Measurements from ENCODE around the gene PCBP3.
A peak's percentile ranks its signal among the peaks of the same experiment; 100 is the strongest.

Gene PCBP3

GRCh38 chr21:45637883-45638282 is 5.6 kb upstream of the PCBP3 start:
- no peaks in the 10 kb centered on the region for H3K36me3 ChIP-seq (replicated peaks; ENCODE audit: insufficient read depth, low read length)
- no peak for DNase-seq
- H3K27me3 ChIP-seq (replicated peaks; ENCODE audit: insufficient read depth, low read length): no peaks in the 10 kb centered on the region
- no peaks in the 10 kb centered on the region for H3K9me3 ChIP-seq (replicated peaks; ENCODE audit: insufficient read depth, low read length)
- H3K9ac ChIP-seq (ENCODE audit: low read length): no peak overlapping the region
- no peak overlapping the region for H3K4me3 ChIP-seq (ENCODE audit: low read length)
- H3K4me1 ChIP-seq (ENCODE audit: low read length): peaks cover 19% of the 10 kb centered on the region
- H4K20me1 ChIP-seq (ENCODE audit: insufficient read depth, low read length): no peaks in the 10 kb centered on the region
- no peak for TF ChIP-seq CTCF (IDR thresholded peaks at IDR 0.05; ENCODE audit: low read length)
- TF ChIP-seq EZH2 (optimal IDR thresholded peaks at IDR 0.05; ENCODE audit: low read depth, low read length): no peak
- no peak for TF ChIP-seq EZH2phosphoT487 (IDR thresholded peaks at IDR 0.05; ENCODE audit: low read length)
- no peaks in the 10 kb centered on the region for H3K9me2 ChIP-seq (replicated peaks; ENCODE audit: insufficient read depth, low read length)
- H3K27ac ChIP-seq (ENCODE audit: low read length): no peak overlapping the region
- no peaks in the 10 kb centered on the region for H3K79me2 ChIP-seq (ENCODE audit: low read length)
- no peaks in the 10 kb centered on the region for H3F3A ChIP-seq (ENCODE audit: insufficient read depth, low read length)
- H2AFZ ChIP-seq (ENCODE audit: low read length): no peak overlapping the region
- H3K4me2 ChIP-seq (ENCODE audit: low read depth, low read length): no peak overlapping the region

GRCh38 chr21:45638707-45639106 is 4.8 kb upstream of the PCBP3 start:
- H3K27ac ChIP-seq (ENCODE audit: low read length): no peak overlapping the region
- H3K79me2 ChIP-seq (ENCODE audit: low read length): no peaks in the 10 kb centered on the region
- H3K4me2 ChIP-seq (ENCODE audit: low read depth, low read length): no peak overlapping the region
- no peaks in the 10 kb centered on the region for H3K27me3 ChIP-seq (replicated peaks; ENCODE audit: insufficient read depth, low read length)
- no peak overlapping the region for H3K9ac ChIP-seq (ENCODE audit: low read length)
- no peak for DNase-seq
- no peak overlapping the region for H3K4me3 ChIP-seq (ENCODE audit: low read length)
- no peaks in the 10 kb centered on the region for H3F3A ChIP-seq (ENCODE audit: insufficient read depth, low read length)
- H3K9me2 ChIP-seq (replicated peaks; ENCODE audit: insufficient read depth, low read length): no peaks in the 10 kb centered on the region
- no peaks in the 10 kb centered on the region for H3K36me3 ChIP-seq (replicated peaks; ENCODE audit: insufficient read depth, low read length)
- H3K9me3 ChIP-seq (replicated peaks; ENCODE audit: insufficient read depth, low read length): no peaks in the 10 kb centered on the region
- TF ChIP-seq EZH2phosphoT487 (IDR thresholded peaks at IDR 0.05; ENCODE audit: low read length) (no peak), CTCF (IDR thresholded peaks at IDR 0.05; ENCODE audit: low read length) (no peak), EZH2 (optimal IDR thresholded peaks at IDR 0.05; ENCODE audit: low read depth, low read length) (no peak)
- no peaks in the 10 kb centered on the region for H4K20me1 ChIP-seq (ENCODE audit: insufficient read depth, low read length)
- no peak overlapping the region for H2AFZ ChIP-seq (ENCODE audit: low read length)
- H3K4me1 ChIP-seq (ENCODE audit: low read length): peaks cover 19% of the 10 kb centered on the region

GRCh38 chr21:45639206-45640000 is 4.1 kb upstream of the PCBP3 start:
- no peaks in the 10 kb centered on the region for H3K79me2 ChIP-seq (ENCODE audit: low read length)
- no peaks in the 10 kb centered on the region for H3K27me3 ChIP-seq (replicated peaks; ENCODE audit: insufficient read depth, low read length)
- TF ChIP-seq CTCF (IDR thresholded peaks at IDR 0.05; ENCODE audit: low read length): no peak
- TF ChIP-seq EZH2phosphoT487 (IDR thresholded peaks at IDR 0.05; ENCODE audit: low read length): no peak
- no peak for TF ChIP-seq EZH2 (optimal IDR thresholded peaks at IDR 0.05; ENCODE audit: low read depth, low read length)
- H3K27ac ChIP-seq (ENCODE audit: low read length): no peak overlapping the region
- no peaks in the 10 kb centered on the region for H4K20me1 ChIP-seq (ENCODE audit: insufficient read depth, low read length)
- peaks cover 20% of the 10 kb centered on the region for H3K4me1 ChIP-seq (ENCODE audit: low read length)
- H2AFZ ChIP-seq (ENCODE audit: low read length): peak overlapping the region; percentile 49
- no peak overlapping the region for H3K4me3 ChIP-seq (ENCODE audit: low read length)
- peak overlapping the region; percentile 76 for H3K4me2 ChIP-seq (ENCODE audit: low read depth, low read length)
- H3K9me2 ChIP-seq (replicated peaks; ENCODE audit: insufficient read depth, low read length): no peaks in the 10 kb centered on the region
- DNase-seq: no peak
- H3F3A ChIP-seq (ENCODE audit: insufficient read depth, low read length): peaks cover 2% of the 10 kb centered on the region; the same call in 1 of the 2 replicates
- H3K9ac ChIP-seq (ENCODE audit: low read length): peak overlapping the region; percentile 14; the same call in 1 of the 2 replicates
- H3K9me3 ChIP-seq (replicated peaks; ENCODE audit: insufficient read depth, low read length): no peaks in the 10 kb centered on the region
- H3K36me3 ChIP-seq (replicated peaks; ENCODE audit: insufficient read depth, low read length): no peaks in the 10 kb centered on the region

All from MM.1S (cell line).